H1 (cell line): ENCODE data around the gene NUP210. TPM values are rescaled to one million over a fixed set of nuclear protein-coding genes. Genes with fewer than 3 reads are reported as not detected.

ENCODE experiments used
- CBX8 ChIP-seq: fragments of 300-800, 300-1000 bp; sonication (generic); IDR thresholded peaks from 2 replicates; pipeline ENCODE4 v1.7.1; 2016; ENCODE audit warnings: low read depth, low read length, borderline replicate concordance
- CHD7 ChIP-seq: fragments of 300-600 bp; sonication (generic); IDR thresholded peaks from 2 replicates; pipeline ENCODE4 v1.7.1; 2012; ENCODE audit warnings: low read length, moderate library complexity, mild to moderate bottlenecking, inconsistent platforms; ENCODE audit not compliant: insufficient replicate concordance
- EP300 ChIP-seq, 2 experiments: IDR thresholded peaks; 1 replicate in 1 of 2; 2 replicates in 1 of 2; pipeline ENCODE4 v1.6.1; 2011 to 2012; ENCODE audit warnings: low read depth in 2 of 2, low read length in 2 of 2, mild to moderate bottlenecking in 2 of 2, borderline replicate concordance in 1 of 2, inconsistent platforms in 1 of 2, moderate library complexity in 1 of 2
- GABPA ChIP-seq: IDR thresholded peaks from 2 replicates; pipeline ENCODE4 v1.6.1; 2011; ENCODE audit warnings: mild to moderate bottlenecking, low read length, moderate library complexity, borderline replicate concordance; ENCODE audit not compliant: insufficient read depth
- HDAC2 ChIP-seq, 2 experiments: fragments of 300-600 bp in 1 of 2; sonication (generic) in 1 of 2; IDR thresholded peaks; 2 replicates each; pipeline ENCODE4 v1.6.1; 2011 to 2012; ENCODE audit warnings: low read depth in 2 of 2, low read length in 2 of 2, mild to moderate bottlenecking in 2 of 2, moderate library complexity in 2 of 2, borderline replicate concordance in 1 of 2, inconsistent platforms in 1 of 2
- MAX ChIP-seq: IDR thresholded peaks from 2 replicates; pipeline ENCODE4 v1.6.1; 2012; ENCODE audit warnings: inconsistent platforms
- SAP30 ChIP-seq: fragments of 300-600 bp; sonication (generic); IDR thresholded peaks from 2 replicates; pipeline ENCODE4 v1.7.1; 2012; ENCODE audit warnings: low read length, moderate library complexity, mild to moderate bottlenecking, inconsistent platforms; ENCODE audit not compliant: insufficient read depth, insufficient replicate concordance
- SRF ChIP-seq: IDR thresholded peaks from 2 replicates; pipeline ENCODE4 v1.6.1; 2011; ENCODE audit warnings: mild to moderate bottlenecking, low read depth, low read length, moderate library complexity
- polyA plus RNA-seq, 7 experiments: library from polyadenylated mRNA; depleted of rRNA in 3 of 7; stranded (reverse) in 5 of 7; unstranded in 2 of 7; fragments of >200 nt in 5 of 7; fragments of 200-250 nt in 2 of 7; gene quantifications; 1 replicate in 5 of 7; 2 replicates in 1 of 7; 4 replicates in 1 of 7; pipeline versions ENCODE4 v1.2.1 to v1.2.3, GENCODE V29; 2011 to 2013; ENCODE audit warnings: missing spikeins in 2 of 7, mixed read lengths in 2 of 7
- total RNA-seq: library from RNA; stranded (reverse); fragmentation: NEBNext Ultra II Directional; extraction: Animal tissue kit (Norgen Biotek cat#: 25700); gene quantifications from 2 replicates; pipeline ENCODE4 v1.2.1, GENCODE V29; 2021

NUP210 gene
- total and polyA plus RNA-seq, 2 of the 8 experiments (the other 6 are each of a cell fraction or from before 2014, with no cell fraction given) = 51.0 to 53.7 TPM

- TF ChIP-seq HDAC2 (IDR thresholded peaks at IDR 0.05; ENCODE audit: borderline replicate concordance in 1 of 2, low read depth in 2 of 2, low read length in 2 of 2) (no peak), MAX (no peak), SAP30 (no peak), SRF (no peak), CHD7 (no peak), EP300 (IDR thresholded peaks at IDR 0.05; ENCODE audit: borderline replicate concordance in 1 of 2, low read depth in 2 of 2, low read length in 2 of 2) (no peak), GABPA (no peak), CBX8 (no peak)
These were observed 142.1 kb downstream of the NUP210 start (continued) for GRCh38 chr3:13277860-13278531.
